Left ventricle myocardium superior (tissue), 1 donor: ENCODE measurements around the gene ZNF652. TPM values are rescaled to one million over a fixed set of nuclear protein-coding genes. Genes with fewer than 3 reads are reported as not detected.

ENCODE experiments used
- ATAC-seq: fragments of 200-7000 bp; cut with Tn5 transposase; one replicate; pipeline ENCODE4 v1.9.1; 2020; ENCODE audit warnings: mild to moderate bottlenecking, moderate library complexity
- DNase-seq: peaks from one replicate; pipeline ENCODE4 v3.0.0-alpha.2; 2020
- intact Hi-C: fragments of 100-400 bp; cut with micrococcal nuclease; formaldehyde crosslinking; loops from one replicate; pipeline ENCODE4 v1.11.0; 2022
- total RNA-seq: library from RNA; stranded (reverse); fragmentation: NEBNext Ultra II Directional; extraction: Animal tissue kit (Norgen Biotek cat#: 25700); gene quantifications from one replicate; pipeline ENCODE4 v1.2.1, GENCODE V29; 2021
- donor health status: DM: no; HTN: yes; CAD: no; lungs with severe emphysema.

ZNF652 gene
- total RNA-seq, 1 donor from 2014 or later, result 19.2 TPM

- ATAC-seq (no peak), DNase-seq (no peak)
- intact Hi-C loops, result no loop called here
Observed at GRCh38 chr17:49362723-49363117, 670 bp upstream of the ZNF652 start.

GRCh38 chr17:49361129-49361901, 735 bp downstream of the ZNF652 start:
- ATAC-seq (peak; percentile 41), DNase-seq (peak; percentile 55)
- intact Hi-C loops, result no loop called here

- intact Hi-C loops, result no loop called here
- ATAC-seq, result no peak
- DNase-seq, result no peak
Observed at GRCh38 chr17:49360796-49361128, 1.3 kb downstream of the ZNF652 start.

DNA sequence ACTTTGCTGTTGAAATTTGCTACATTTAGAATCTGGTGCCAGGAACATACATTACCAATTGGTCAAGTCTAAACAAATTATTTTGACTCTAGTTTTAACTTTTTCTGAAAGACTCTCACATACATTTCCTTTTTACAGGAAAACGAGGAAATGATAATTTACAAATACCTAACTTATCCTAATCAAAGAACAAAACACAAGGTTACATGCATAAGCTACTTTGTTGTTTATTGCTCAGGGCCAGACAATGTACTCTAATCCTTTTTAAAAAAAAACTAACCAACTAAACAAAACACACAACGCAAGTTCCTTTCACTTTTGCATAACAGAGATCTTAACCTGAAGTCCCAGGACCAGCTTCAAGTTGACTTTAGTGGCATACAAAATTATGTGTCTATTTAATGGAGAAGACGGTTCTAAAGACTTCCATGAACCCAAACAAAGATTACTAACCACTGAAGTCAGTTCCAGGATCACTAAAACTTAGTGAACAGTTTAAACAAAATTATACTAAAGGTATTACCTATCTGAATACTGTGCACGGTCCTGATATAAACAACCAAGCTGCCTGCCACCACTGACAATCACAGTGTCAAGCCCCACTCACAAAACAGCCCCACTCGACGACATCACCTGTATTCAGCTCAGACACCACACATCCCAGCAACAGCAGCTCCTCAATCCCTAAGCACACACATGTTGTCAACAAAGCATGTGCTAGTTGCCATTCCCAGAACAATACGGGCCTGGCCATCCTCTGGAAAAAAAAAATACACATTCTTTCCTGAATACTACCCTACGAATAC, 1.9 kb downstream of the ZNF652 start:
- no peak for DNase-seq
- ATAC-seq, result no peak
- intact Hi-C loops, result no loop called here

- ATAC-seq, result no peak
- intact Hi-C loops, result no loop called here
- DNase-seq, result no peak
Observed at GRCh38 chr17:49358641-49359247, 3.3 kb downstream of the ZNF652 start.

GRCh38 chr17:49357516-49357915, 4.5 kb downstream of the ZNF652 start:
- DNase-seq, result no peak
- intact Hi-C loops, result no loop called here
- ATAC-seq, result no peak

GRCh38 chr17:49356320-49356719, 5.7 kb downstream of the ZNF652 start:
- no peak for ATAC-seq
- no peak for DNase-seq
- intact Hi-C loops, result no loop called here

- intact Hi-C loops, result no loop called here
- no peak for DNase-seq
- no peak for ATAC-seq
Observed at GRCh38 chr17:49353607-49354006, 8.4 kb downstream of the ZNF652 start.

- DNase-seq (no peak), ATAC-seq (no peak)
- intact Hi-C loops, result no loop called here
Observed at GRCh38 chr17:49352587-49353154, 9.4 kb downstream of the ZNF652 start.

DNA sequence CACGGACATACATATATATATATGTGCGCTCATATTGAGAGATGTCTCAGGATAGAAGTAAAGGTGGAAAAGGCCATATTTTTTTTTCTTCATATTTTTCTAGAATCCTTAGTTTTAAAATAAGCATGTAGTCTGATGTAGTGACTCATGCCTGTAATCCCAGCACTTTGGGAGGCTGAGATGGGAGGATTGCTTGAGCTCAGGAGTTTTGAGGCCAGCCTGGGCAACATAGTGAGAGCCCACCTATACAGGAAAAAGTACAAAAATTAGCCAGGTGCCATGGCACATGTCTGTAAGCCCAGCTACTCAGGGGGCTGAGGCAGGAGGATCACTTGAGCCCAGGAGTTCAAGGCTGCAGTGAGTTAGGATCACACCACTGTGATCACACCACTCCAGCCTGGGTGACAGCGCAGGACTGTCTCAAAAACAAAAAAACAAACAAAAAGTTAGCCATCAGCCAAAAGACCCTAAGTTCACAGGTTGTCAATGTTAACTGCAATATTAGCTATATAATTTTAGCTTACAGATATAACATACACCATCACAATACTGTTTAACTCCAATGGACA, 10.4 kb downstream of the ZNF652 start:
- no peak for DNase-seq
- intact Hi-C loops, result no loop called here
- ATAC-seq, result no peak

GRCh38 chr17:49349541-49349940, 12.5 kb downstream of the ZNF652 start:
- DNase-seq, result no peak
- no peak for ATAC-seq
- intact Hi-C loops, result no loop called here

GRCh38 chr17:49344914-49345313, 17.1 kb downstream of the ZNF652 start:
- intact Hi-C loops, result no loop called here
- no peak for ATAC-seq
- DNase-seq, result no peak

DNA sequence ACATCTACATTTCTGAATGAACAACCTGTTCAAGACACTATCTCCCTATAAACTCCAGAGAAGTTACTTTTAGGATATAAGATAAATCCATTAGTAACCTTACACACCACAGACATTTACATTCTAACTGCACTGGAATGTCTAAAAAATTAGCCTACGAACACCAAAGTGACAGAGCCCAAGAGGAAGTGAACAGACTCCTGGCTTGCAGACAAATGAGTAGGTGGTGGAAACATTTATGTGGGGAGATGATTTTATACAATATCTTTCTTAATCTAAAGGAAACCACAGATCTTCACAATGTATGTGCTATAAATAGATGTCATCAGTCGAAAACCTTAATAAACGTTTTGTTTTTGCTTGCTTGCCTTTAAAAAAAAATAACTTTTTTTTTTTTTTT, 18.8 kb downstream of the ZNF652 start:
- intact Hi-C loops, result no loop called here
- DNase-seq (no peak), ATAC-seq (no peak)

- no peak for ATAC-seq
- intact Hi-C loops, result no loop called here
- DNase-seq, result no peak
Observed at GRCh38 chr17:49342575-49342936, 19.5 kb downstream of the ZNF652 start.

DNA sequence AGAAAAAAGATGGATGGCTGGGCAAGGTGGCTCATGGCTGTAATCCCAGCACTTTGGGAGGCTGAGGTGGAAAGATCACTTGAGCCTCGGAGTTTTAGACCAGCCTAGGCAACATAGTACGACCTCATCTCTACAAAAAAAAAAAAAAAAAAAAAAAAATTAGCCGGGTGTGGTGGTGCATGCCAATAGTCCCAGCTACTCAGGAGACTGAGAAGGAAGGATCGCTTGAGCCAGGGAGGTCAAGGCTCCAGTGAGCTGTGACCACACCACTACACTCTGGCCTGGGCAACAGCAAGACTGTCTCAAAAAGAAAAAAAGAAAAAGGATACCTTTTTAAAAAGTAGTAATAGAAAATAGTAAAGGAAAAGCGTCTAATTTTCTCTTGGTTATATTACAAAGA, 20.7 kb downstream of the ZNF652 start:
- ATAC-seq (peak; percentile 43), DNase-seq (no peak)
- intact Hi-C loops, result no loop called here

GRCh38 chr17:49339354-49339753, 22.7 kb downstream of the ZNF652 start:
- DNase-seq, result no peak
- ATAC-seq, result no peak
- intact Hi-C loops, result no loop called here

GRCh38 chr17:49338883-49339282, 23.2 kb downstream of the ZNF652 start:
- DNase-seq (no peak), ATAC-seq (no peak)
- intact Hi-C loops, result no loop called here

- intact Hi-C loops, result no loop called here
- ATAC-seq, result no peak
- DNase-seq, result no peak
Observed at GRCh38 chr17:49337884-49338283, 24.2 kb downstream of the ZNF652 start.

DNA sequence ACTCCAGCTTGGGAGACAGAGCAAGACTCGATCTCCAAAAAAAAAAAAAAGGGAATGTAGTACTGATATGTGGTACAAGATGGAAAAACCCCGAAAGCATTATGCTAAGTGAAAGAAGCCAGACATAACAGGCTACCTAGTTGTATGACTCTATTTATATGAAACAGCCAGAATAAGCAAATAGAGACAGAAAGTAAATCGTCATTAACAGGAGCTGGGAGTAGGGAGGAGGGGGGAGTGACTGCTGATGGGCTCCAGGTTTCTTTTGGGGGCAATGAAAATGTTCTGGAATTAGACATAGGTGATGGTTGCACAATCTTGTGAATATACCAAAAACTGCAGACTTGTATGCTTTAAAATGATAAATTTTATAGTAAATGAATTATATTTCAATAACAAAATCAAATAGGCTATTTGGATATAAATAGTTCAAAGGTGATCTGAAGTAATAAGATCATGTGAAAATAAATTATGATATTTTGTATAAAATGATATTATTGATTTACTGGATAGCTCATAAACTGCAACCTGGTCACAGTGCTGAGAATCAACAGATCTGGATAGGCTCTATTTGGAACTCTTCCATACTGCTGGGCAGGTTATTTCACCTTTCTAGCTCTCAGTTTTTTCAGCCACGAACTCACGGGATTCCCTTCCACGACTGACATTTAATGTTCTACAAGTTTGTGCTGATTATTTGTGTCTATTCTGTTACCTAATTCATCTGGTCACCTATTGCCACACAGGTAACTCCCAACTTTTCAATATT, 27.1 kb downstream of the ZNF652 start:
- ATAC-seq (no peak), DNase-seq (no peak)
- intact Hi-C loops, result no loop called here
